ENCODE results near the gene DUS2.
"Not testable (repeated sequence)": the region's sequence is repeated elsewhere in the genome, so short reads cannot be mapped to it uniquely, and the experiment has no call there.

Gene DUS2

GRCh38 chr16:67998779-67999688, 24.1 kb upstream of the DUS2 start, which contains the start of gene DPEP2:
Gene DPEP2, minus strand, starts transcription at chr16:67999484. Its CDS starts 6,272 bp downstream, at chr16:67993212.
- not testable (repeated sequence) for DNase-seq (ENCODE audit: low read depth)

GRCh38 chr16:67999985-68000384, 23.1 kb upstream of the DUS2 start:
- DNase-seq (ENCODE audit: low read depth): no peak

GRCh38 chr16:68000450-68000849, 22.6 kb upstream of the DUS2 start:
- no peak for DNase-seq (ENCODE audit: low read depth)

GRCh38 chr16:68003031-68003430, 20.1 kb upstream of the DUS2 start:
- DNase-seq (ENCODE audit: low read depth): peak; percentile 73

GRCh38 chr16:68005211-68005610, 17.9 kb upstream of the DUS2 start:
- no peak for DNase-seq (ENCODE audit: low read depth)

- DNase-seq (ENCODE audit: low read depth): no peak
Measured at GRCh38 chr16:68005786-68006286, 17.2 kb upstream of the DUS2 start.

- no peak for DNase-seq (ENCODE audit: low read depth)
Measured at GRCh38 chr16:68009157-68009735, 13.8 kb upstream of the DUS2 start.

GRCh38 chr16:68009872-68010271, 13.2 kb upstream of the DUS2 start:
- DNase-seq (ENCODE audit: low read depth): not testable (repeated sequence)

GRCh38 chr16:68013440-68013839, 9.6 kb upstream of the DUS2 start:
- DNase-seq (ENCODE audit: low read depth): no peak

GRCh38 chr16:68015681-68016080, 7.4 kb upstream of the DUS2 start, which contains the start of gene DPEP2NB:
Gene DPEP2NB, minus strand, starts transcription at chr16:68015911. Its CDS starts 141 bp downstream, at chr16:68015770.
- no peak for DNase-seq (ENCODE audit: low read depth)

- no peak for DNase-seq (ENCODE audit: low read depth)
Measured at GRCh38 chr16:68019167-68019680, 3.9 kb upstream of the DUS2 start.

- DNase-seq (ENCODE audit: low read depth): no peak
Measured at GRCh38 chr16:68021490-68021889, 1.6 kb upstream of the DUS2 start.

- no peak for DNase-seq (ENCODE audit: low read depth)
Measured at GRCh38 chr16:68022278-68022727, 781 bp upstream of the DUS2 start.

GRCh38 chr16:68028996-68029395, 5.9 kb downstream of the DUS2 start:
- DNase-seq (ENCODE audit: low read depth): no peak

- not testable (repeated sequence) for DNase-seq (ENCODE audit: low read depth)
Measured at GRCh38 chr16:68030108-68030507, 7.0 kb downstream of the DUS2 start.

GRCh38 chr16:68031951-68032350, 8.9 kb downstream of the DUS2 start:
- DNase-seq (ENCODE audit: low read depth): no peak

- no peak for DNase-seq (ENCODE audit: low read depth)
Measured at GRCh38 chr16:68033101-68033500, 10.0 kb downstream of the DUS2 start.

- DNase-seq (ENCODE audit: low read depth): no peak
Measured at GRCh38 chr16:68035227-68035626, 12.1 kb downstream of the DUS2 start.

GRCh38 chr16:68037841-68038597, 14.9 kb downstream of the DUS2 start:
- DNase-seq (ENCODE audit: low read depth): no peak

GRCh38 chr16:68040506-68041288, 17.6 kb downstream of the DUS2 start:
- DNase-seq (ENCODE audit: low read depth): no peak

- DNase-seq (ENCODE audit: low read depth): no peak
Measured at GRCh38 chr16:68041783-68042182, 18.7 kb downstream of the DUS2 start.
